Cardiac fibroblast (primary cell): ENCODE measurements around the gene CIROP.

Experiments used
- DNase-seq, 2 donors: peaks; one replicate each; pipeline versions ENCODE4 v3.0.0 to v3.0.0-alpha.2; 2010; ENCODE audit warnings: low read depth in 2 of 2
- H3K4me3 ChIP-seq, 2 donors: replicated peaks in 1 of 2; 1 replicate in 1 of 2; 2 replicates in 1 of 2; pipeline ENCODE4 v1.5.1; 2011; ENCODE audit warnings: low read depth in 2 of 2, low read length in 2 of 2, mild to moderate bottlenecking in 2 of 2, moderate library complexity in 1 of 2
- CTCF ChIP-seq: IDR thresholded peaks from one replicate; pipeline ENCODE4 v1.5.1; 2011; ENCODE audit warnings: low read depth, mild to moderate bottlenecking, low read length, inconsistent platforms

CIROP gene

GRCh38 chr14:23106747-23107045 lies 1.9 kb upstream of the CIROP start:
- DNase-seq: no peak
- no peak for TF ChIP-seq CTCF
- H3K4me3 ChIP-seq: no peak overlapping the region

GRCh38 chr14:23105348-23105824 lies 597 bp upstream of the CIROP start:
- no peak overlapping the region for H3K4me3 ChIP-seq
- no peak for DNase-seq
- TF ChIP-seq CTCF: no peak

DNA sequence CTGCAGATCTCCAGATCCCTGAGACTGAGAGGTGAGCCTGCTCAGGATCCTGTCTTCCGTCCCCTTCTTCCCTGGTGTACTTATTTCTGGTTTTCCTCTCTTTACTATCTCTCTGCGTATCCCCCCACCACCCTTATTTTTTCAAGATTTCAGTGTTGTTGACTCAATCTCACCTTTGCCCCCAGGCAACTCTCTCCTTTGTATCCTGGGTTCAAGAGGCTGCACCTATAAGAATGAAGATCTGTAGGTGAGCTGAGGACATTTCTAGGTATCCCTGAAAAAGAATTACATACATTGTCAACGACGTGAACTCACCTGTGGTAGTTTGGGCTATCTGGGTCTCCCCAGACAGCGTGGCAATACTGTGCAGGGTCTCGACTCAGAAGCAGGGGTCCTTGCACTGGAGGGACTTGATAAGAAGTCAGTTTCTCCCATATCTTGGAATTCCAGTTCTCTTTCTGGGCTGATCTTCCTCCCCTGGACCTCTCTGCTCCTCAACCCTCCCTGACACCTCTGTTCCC lies 659 bp downstream of the CIROP start:
- TF ChIP-seq CTCF: no peak
- H3K4me3 ChIP-seq: no peak overlapping the region
- no peak for DNase-seq

- DNase-seq: no peak
- TF ChIP-seq CTCF: no peak
- H3K4me3 ChIP-seq: no peak overlapping the region
Measured at GRCh38 chr14:23103581-23103980, 1.2 kb downstream of the CIROP start.

DNA sequence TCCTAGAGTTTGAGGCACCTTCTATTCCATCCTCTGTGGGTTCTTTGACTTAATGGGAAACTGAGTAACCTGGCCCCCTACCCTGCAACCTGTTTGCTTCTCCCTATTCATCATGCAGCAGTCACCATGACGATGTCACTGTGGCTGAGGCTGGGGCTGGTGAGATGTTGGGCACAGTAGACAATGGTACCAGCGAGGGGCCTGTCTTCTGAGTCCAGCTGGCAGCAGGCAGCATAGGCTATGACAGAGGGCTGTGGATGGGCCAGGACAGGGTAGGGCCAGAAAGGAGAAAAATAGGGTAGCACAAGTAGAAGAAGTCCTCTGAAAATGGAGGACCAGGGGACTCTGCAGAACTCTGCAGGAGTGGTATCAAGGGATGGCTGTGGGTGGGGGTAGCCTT lies 2.0 kb downstream of the CIROP start:
- no peak for TF ChIP-seq CTCF
- no peak for DNase-seq
- H3K4me3 ChIP-seq: no peak overlapping the region

DNA sequence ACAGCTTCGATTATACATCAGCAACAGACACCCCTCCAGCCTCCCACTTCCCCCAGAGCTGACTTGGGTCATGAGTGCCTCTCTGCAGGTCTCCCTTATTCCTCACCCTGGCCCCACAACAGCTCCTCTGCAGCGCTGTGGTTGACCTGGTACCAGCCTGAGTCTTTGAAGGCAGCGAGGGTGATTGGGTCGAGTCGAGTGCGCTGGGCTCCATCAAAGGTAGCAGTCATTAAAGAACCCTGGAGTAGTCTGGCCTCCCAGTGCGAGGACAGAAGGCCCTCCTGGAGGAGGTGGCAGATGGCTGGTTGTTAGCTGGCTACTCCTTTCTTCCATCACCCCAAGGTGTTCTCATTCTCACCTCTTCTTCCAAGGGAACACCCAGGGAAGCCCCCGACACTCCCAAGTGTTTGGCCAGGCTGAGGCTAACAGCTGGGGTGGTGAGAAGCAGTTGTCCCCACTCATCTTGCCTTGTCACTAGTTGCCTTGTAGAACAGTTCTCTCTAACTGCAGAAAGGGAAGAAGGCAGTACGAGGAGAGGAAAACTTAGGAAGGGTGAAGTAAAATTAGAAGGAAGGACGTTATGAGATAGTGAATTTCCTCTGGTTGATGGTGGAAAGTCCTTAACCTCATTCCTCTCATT lies 2.7 kb downstream of the CIROP start:
- DNase-seq: no peak
- H3K4me3 ChIP-seq: no peak overlapping the region
- no peak for TF ChIP-seq CTCF
